ENCODE results near the gene CNGA3.
"Not testable (repeated sequence)": the region's sequence is repeated elsewhere in the genome, so short reads cannot be mapped to it uniquely, and the experiment has no call there.

The CNGA3 gene

GRCh38 chr2:98419544-98419943 lies 73.3 kb downstream of the CNGA3 start:
- Mint-ChIP-seq H3K4me3 (no peak overlapping the region), H3K9me3 (peaks cover 20% of the 10 kb centered on the region), H3K36me3 (ENCODE audit: low read depth) (peaks cover 7% of the 10 kb centered on the region), H3K27ac (no peak overlapping the region), H3K27me3 (no peaks in the 10 kb centered on the region), H3K4me1 (peaks cover 19% of the 10 kb centered on the region)
- ATAC-seq: no peak
- no peak for DNase-seq

GRCh38 chr2:98419977-98420725 lies 73.9 kb downstream of the CNGA3 start:
- H3K27me3 Mint-ChIP-seq: no peaks in the 10 kb centered on the region
- H3K9me3 Mint-ChIP-seq: peaks cover 19% of the 10 kb centered on the region
- H3K4me3 Mint-ChIP-seq: no peak overlapping the region
- DNase-seq (no peak), ATAC-seq (no peak)
- peaks cover 7% of the 10 kb centered on the region for H3K36me3 Mint-ChIP-seq (ENCODE audit: low read depth)
- peaks cover 16% of the 10 kb centered on the region for H3K4me1 Mint-ChIP-seq
- no peak overlapping the region for H3K27ac Mint-ChIP-seq

- H3K4me3 Mint-ChIP-seq: no peak overlapping the region
- H3K27ac Mint-ChIP-seq: no peak overlapping the region
- peaks cover 19% of the 10 kb centered on the region for H3K9me3 Mint-ChIP-seq
- DNase-seq (no peak), ATAC-seq (no peak)
- H3K27me3 Mint-ChIP-seq: no peaks in the 10 kb centered on the region
- no peaks in the 10 kb centered on the region for H3K4me1 Mint-ChIP-seq
- peaks cover 7% of the 10 kb centered on the region for H3K36me3 Mint-ChIP-seq (ENCODE audit: low read depth)
Observed at GRCh38 chr2:98422449-98422848, 76.2 kb downstream of the CNGA3 start.

- H3K4me1 Mint-ChIP-seq: no peaks in the 10 kb centered on the region
- no peak overlapping the region for H3K4me3 Mint-ChIP-seq
- no peak overlapping the region for H3K27ac Mint-ChIP-seq
- DNase-seq: no peak
- H3K36me3 Mint-ChIP-seq (ENCODE audit: low read depth): peaks cover 4% of the 10 kb centered on the region
- H3K9me3 Mint-ChIP-seq: peaks cover 13% of the 10 kb centered on the region
- ATAC-seq: no peak
- no peaks in the 10 kb centered on the region for H3K27me3 Mint-ChIP-seq
Observed at GRCh38 chr2:98426771-98427170, 80.5 kb downstream of the CNGA3 start.

- peaks cover 6% of the 10 kb centered on the region for H3K9me3 Mint-ChIP-seq
- H3K27me3 Mint-ChIP-seq: no peaks in the 10 kb centered on the region
- DNase-seq: no peak
- no peak overlapping the region for H3K4me3 Mint-ChIP-seq
- ATAC-seq: no peak
- H3K36me3 Mint-ChIP-seq (ENCODE audit: low read depth): no peaks in the 10 kb centered on the region
- no peak overlapping the region for H3K27ac Mint-ChIP-seq
- H3K4me1 Mint-ChIP-seq: peaks cover 5% of the 10 kb centered on the region
Observed at GRCh38 chr2:98432145-98432544, 85.9 kb downstream of the CNGA3 start.

GRCh38 chr2:98433363-98433964 lies 87.2 kb downstream of the CNGA3 start:
- Mint-ChIP-seq H3K9me3 (peaks cover 7% of the 10 kb centered on the region), H3K4me3 (no peak overlapping the region), H3K27ac (no peak overlapping the region), H3K36me3 (ENCODE audit: low read depth) (no peaks in the 10 kb centered on the region), H3K27me3 (no peaks in the 10 kb centered on the region), H3K4me1 (peaks cover 12% of the 10 kb centered on the region)
- ATAC-seq (no peak), DNase-seq (no peak)

- Mint-ChIP-seq H3K4me3 (no peak overlapping the region), H3K36me3 (ENCODE audit: low read depth) (no peaks in the 10 kb centered on the region), H3K4me1 (peaks cover 22% of the 10 kb centered on the region), H3K27ac (no peak overlapping the region), H3K27me3 (no peaks in the 10 kb centered on the region), H3K9me3 (peaks cover 17% of the 10 kb centered on the region)
- DNase-seq (no peak), ATAC-seq (no peak)
Observed at GRCh38 chr2:98434492-98434891, 88.2 kb downstream of the CNGA3 start.

- DNase-seq, H3K27ac Mint-ChIP-seq, ATAC-seq: not testable (repeated sequence)
Observed at GRCh38 chr2:98435670-98436069, 89.4 kb downstream of the CNGA3 start.

GRCh38 chr2:98436734-98437133 lies 90.5 kb downstream of the CNGA3 start:
- Mint-ChIP-seq H3K4me1 (peaks cover 29% of the 10 kb centered on the region), H3K27ac (no peak overlapping the region), H3K36me3 (ENCODE audit: low read depth) (peaks cover 7% of the 10 kb centered on the region), H3K4me3 (no peak overlapping the region), H3K9me3 (peaks cover 27% of the 10 kb centered on the region), H3K27me3 (no peaks in the 10 kb centered on the region)
- DNase-seq (no peak), ATAC-seq (no peak)

More at GRCh38 chr2:98435670-98436069, 89.4 kb downstream of the CNGA3 start:
- H3K4me1 Mint-ChIP-seq: peaks cover 29% of the 10 kb centered on the region
- not testable (repeated sequence) for H3K4me3 Mint-ChIP-seq; H3K36me3 Mint-ChIP-seq (ENCODE audit: low read depth); H3K27me3 Mint-ChIP-seq
- peaks cover 27% of the 10 kb centered on the region for H3K9me3 Mint-ChIP-seq

GRCh38 chr2:98438190-98439133 lies 92.2 kb downstream of the CNGA3 start:
- Mint-ChIP-seq H3K4me1 (peaks cover 24% of the 10 kb centered on the region), H3K9me3 (peaks cover 22% of the 10 kb centered on the region), H3K27ac (peak overlapping the region; percentile 59), H3K36me3 (ENCODE audit: low read depth) (peaks cover 7% of the 10 kb centered on the region), H3K27me3 (no peaks in the 10 kb centered on the region), H3K4me3 (no peak overlapping the region)
- ATAC-seq: peak; percentile 96
- no peak for DNase-seq

- H3K4me1 Mint-ChIP-seq: peaks cover 45% of the 10 kb centered on the region
Observed at GRCh38 chr2:98441706-98442450, 95.6 kb downstream of the CNGA3 start.

GRCh38 chr2:98442488-98442887 lies 96.2 kb downstream of the CNGA3 start:
- peaks cover 10% of the 10 kb centered on the region for H3K36me3 Mint-ChIP-seq (ENCODE audit: low read depth)
- no peaks in the 10 kb centered on the region for H3K27me3 Mint-ChIP-seq
- H3K4me3 Mint-ChIP-seq: no peak overlapping the region
- H3K27ac Mint-ChIP-seq: no peak overlapping the region
- peaks cover 52% of the 10 kb centered on the region for H3K4me1 Mint-ChIP-seq
- H3K9me3 Mint-ChIP-seq: peaks cover 22% of the 10 kb centered on the region
- no peak for DNase-seq
- no peak for ATAC-seq

More at GRCh38 chr2:98441706-98442450, 95.6 kb downstream of the CNGA3 start:
- DNase-seq (no peak), ATAC-seq (no peak)
- Mint-ChIP-seq H3K4me3 (no peak overlapping the region), H3K9me3 (peaks cover 22% of the 10 kb centered on the region), H3K36me3 (ENCODE audit: low read depth) (peaks cover 10% of the 10 kb centered on the region), H3K27ac (no peak overlapping the region), H3K27me3 (no peaks in the 10 kb centered on the region)

GRCh38 chr2:98444436-98445176 lies 98.3 kb downstream of the CNGA3 start, which contains the start of gene INPP4A:
TSS of gene INPP4A (plus strand) at chr2:98444858. CDS start at chr2:98520049, 75,191 bp downstream.
- peak; percentile 84 for DNase-seq
- H3K4me1 Mint-ChIP-seq: peaks cover 53% of the 10 kb centered on the region
- H3K9me3 Mint-ChIP-seq: peaks cover 9% of the 10 kb centered on the region
- peak within 1 kb of the TSS; percentile 94 for H3K27ac Mint-ChIP-seq
- no peaks in the 10 kb centered on the region for H3K27me3 Mint-ChIP-seq
- ATAC-seq: peak; percentile 75
- H3K36me3 Mint-ChIP-seq (ENCODE audit: low read depth): peaks cover 10% of the 10 kb centered on the region
- peak within 1 kb of the TSS; percentile 95 for H3K4me3 Mint-ChIP-seq

Measured in activated naive CD8-positive, alpha-beta T cell treated with anti-CD3 and anti-CD28 coated beads, Interleukin-2, amount 50 U/mL, for 24 hours (primary cell).